Right lobe of liver (tissue), 4 donors: ENCODE results near the gene MYO9A.

Experiments used
- POLR2A ChIP-seq: fragments of 450-650 bp; IDR thresholded peaks from one replicate; pipeline ENCODE4 v1.6.1; 2017; ENCODE audit warnings: antibody characterized with exemption, mild to moderate bottlenecking
- TF ChIP-seq, protein P1 (sequence below), 4 donors: fragments of 200-600 bp in 3 of 4; fragments of 450-650 bp in 1 of 4; IDR thresholded peaks; one replicate each; pipeline versions ENCODE4 v1.5.1 to v1.8.0; 2016 to 2022; ENCODE audit warnings: antibody characterized with exemption in 4 of 4, mild to moderate bottlenecking in 2 of 4
- donor health status: DM: no; HTN: no; CAD: no.
- donor health status: DM: no; HTN: no; CAD: no.
- donor health status: DM: no; HTN: yes; CAD: no.

- TF ChIP-seq, protein P1, sequence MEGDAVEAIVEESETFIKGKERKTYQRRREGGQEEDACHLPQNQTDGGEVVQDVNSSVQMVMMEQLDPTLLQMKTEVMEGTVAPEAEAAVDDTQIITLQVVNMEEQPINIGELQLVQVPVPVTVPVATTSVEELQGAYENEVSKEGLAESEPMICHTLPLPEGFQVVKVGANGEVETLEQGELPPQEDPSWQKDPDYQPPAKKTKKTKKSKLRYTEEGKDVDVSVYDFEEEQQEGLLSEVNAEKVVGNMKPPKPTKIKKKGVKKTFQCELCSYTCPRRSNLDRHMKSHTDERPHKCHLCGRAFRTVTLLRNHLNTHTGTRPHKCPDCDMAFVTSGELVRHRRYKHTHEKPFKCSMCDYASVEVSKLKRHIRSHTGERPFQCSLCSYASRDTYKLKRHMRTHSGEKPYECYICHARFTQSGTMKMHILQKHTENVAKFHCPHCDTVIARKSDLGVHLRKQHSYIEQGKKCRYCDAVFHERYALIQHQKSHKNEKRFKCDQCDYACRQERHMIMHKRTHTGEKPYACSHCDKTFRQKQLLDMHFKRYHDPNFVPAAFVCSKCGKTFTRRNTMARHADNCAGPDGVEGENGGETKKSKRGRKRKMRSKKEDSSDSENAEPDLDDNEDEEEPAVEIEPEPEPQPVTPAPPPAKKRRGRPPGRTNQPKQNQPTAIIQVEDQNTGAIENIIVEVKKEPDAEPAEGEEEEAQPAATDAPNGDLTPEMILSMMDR (IDR thresholded peaks at IDR 0.05), result no peak
- TF ChIP-seq POLR2A, result no peak
These were observed 340.6 kb downstream of the MYO9A start for GRCh38 chr15:71777216-71777943.
